GM18867 (cell line): ENCODE results near the gene PPARA.

ENCODE experiments used
- ATAC-seq: cut with Tn5 transposase; IDR thresholded peaks from one replicate; pipeline ENCODE4 v1.9.1; 2021; ENCODE audit warnings: mild to moderate bottlenecking, moderate library complexity; ENCODE audit not compliant: unreplicated experiment

Gene PPARA

GRCh38 chr22:46113910-46114517 lies 36.3 kb upstream of the PPARA start:
- no peak for ATAC-seq

DNA sequence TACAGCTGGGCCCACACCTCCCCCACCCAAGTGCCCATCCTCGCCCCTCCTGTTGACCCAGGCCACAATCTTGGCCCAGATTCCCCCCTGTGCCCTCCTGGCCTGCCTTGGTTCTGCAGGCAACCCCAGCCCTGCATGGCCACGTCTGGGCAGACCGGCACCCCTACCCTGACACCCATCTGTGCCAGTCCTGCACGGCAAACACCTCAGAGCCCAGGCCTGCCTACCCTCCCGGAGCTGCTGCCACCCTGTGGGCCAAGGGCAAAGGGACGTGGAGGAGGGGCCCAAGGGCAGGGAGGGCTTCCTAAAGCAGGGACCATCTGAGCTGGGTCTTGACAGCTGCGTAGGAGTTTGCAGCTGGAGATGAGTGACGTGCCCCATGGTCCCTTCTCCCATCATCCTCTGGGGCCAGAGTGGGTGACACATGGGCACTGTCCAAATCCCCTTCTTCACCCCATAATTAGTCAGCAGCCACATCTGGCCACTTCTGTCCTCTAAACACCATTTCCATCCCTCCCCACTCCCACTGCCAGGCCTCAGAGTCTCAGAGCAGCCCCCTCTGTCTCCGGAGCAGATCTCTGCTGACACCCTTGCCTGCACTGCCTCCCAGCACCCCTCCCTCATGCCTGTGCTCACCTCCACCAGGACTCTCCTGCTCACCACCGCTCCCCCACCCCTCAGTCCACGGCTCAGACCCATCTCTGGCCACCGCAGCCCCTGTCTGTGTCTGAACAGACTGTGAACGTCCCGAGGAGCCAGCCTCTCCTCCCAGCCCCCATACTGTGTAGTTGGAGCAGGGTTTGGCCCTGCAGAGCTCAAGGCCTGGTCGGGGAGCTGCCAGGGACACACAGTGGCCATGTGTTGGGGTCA lies 35.6 kb upstream of the PPARA start:
- no peak for ATAC-seq

DNA sequence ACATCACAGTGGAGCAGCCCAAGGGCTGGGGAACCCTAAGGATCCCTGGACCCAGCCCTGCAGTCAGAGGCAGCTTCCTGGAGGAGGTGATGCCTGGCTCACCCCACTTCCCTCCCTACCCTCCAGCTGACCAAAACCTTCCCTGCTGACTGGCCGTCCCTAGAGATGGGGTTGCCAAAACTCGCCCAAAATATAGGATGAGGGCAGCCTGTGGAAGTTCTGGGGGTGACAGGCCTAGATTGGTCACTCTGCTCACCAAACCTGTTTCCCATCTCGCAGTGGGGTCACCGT lies 35.0 kb upstream of the PPARA start:
- ATAC-seq = no peak

- peak; percentile 11 for ATAC-seq
Observed at GRCh38 chr22:46115755-46116490, 34.4 kb upstream of the PPARA start.

DNA sequence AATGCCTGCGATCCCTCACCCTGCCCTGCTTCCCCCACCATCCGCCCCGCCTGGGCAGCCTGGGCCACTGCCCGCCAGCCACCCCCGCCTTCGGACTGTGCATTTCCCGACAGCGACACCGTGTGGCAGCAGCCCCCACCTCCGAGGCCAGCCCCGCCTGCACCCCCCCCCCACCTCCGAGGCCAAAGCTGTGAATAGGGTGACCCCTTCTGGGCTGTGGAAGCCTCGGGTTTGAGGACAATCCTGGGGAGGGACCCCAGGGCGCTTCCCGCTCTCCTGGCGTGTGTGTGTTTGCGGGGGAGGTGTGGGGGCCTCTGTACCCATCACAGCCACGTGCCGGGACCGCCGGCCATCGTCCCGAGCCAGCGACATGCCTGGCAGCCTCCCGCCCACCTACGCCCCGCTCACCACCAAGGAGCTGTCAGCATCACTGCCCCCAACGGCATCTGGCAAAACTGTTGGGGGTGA lies 33.8 kb upstream of the PPARA start:
- ATAC-seq = peak; percentile 50

- no peak for ATAC-seq
Observed at GRCh38 chr22:46117206-46118199, 32.8 kb upstream of the PPARA start.

DNA sequence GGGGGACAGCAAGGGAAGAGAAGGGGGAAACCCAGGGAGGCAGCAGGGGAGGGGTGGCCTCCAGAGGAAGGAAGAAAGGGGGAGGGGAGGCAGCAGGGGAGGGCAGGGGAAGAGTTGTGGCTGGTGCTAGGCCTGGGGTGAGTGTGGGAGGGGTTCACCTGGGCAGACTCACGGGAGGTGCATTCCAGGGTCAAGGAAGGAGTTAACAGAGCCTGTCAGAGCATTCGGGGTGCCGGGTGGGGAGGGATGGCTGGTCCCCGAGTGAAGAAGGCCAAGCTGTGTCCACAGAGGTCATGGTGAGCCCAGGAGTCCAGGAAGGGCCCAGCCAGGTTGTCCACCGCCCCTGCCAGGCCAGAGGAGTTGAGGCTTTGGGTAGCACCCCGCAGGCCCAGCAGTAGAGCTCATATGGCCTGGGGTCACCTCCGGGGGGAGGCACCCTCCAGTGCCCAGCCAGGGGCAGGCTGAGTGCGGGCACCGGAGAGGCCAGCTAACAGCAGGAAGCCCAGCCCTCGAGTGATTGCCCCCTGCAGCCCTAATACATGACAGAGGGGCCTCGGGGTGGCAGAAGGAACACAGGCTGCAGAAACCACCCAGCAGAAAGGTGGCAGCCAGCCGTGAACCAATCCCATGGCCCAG lies 31.1 kb upstream of the PPARA start:
- no peak for ATAC-seq

GRCh38 chr22:46119729-46120419 lies 30.5 kb upstream of the PPARA start:
- ATAC-seq = no peak

DNA sequence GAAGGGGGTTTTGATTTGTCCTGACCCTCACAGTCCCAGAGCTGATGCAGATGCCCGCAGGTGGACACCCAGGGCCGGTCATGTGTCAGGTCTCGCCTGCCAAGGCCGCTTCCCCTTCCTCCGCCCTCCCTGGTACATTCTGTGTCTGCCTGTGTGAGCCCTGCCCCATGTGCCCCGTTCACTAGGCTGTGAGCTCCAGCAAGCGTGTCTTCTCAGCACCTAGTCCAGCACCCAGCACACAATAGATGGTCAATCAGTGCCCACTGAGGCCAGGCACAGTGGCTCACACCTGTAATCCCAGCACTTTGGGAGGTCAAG lies 29.9 kb upstream of the PPARA start:
- ATAC-seq = no peak

GRCh38 chr22:46121079-46121478 lies 29.2 kb upstream of the PPARA start:
- ATAC-seq = no peak

GRCh38 chr22:46121523-46122287 lies 28.6 kb upstream of the PPARA start:
- ATAC-seq = no peak

- ATAC-seq = no peak
Observed at GRCh38 chr22:46122511-46122971, 27.8 kb upstream of the PPARA start.

GRCh38 chr22:46122980-46123693 lies 27.2 kb upstream of the PPARA start:
- no peak for ATAC-seq

GRCh38 chr22:46123694-46124382 lies 26.5 kb upstream of the PPARA start:
- ATAC-seq = no peak

GRCh38 chr22:46124383-46125144 lies 25.8 kb upstream of the PPARA start:
- ATAC-seq = no peak

DNA sequence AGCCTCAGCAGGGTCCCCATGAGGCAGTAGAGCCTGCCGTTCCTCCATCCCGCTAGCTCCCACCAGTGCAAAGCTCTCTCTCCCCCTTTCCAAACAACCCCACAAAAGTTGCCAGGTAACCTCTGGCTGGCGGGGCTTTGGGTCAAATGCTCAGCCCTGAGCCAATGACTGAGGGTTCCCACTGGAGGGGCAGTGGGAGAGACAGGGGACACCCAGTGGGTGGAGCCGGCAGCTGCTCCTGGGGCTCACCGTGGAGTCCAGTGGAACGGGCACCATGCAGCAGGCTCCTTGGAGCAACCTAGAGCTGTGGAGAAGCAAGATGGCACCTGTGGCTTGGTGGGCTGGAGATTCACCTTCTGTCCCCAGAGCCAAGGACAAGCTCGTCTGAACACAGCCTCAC lies 25.0 kb upstream of the PPARA start:
- ATAC-seq = no peak
